GM23338 (cell line): ENCODE measurements around the gene KATNAL1. TPM values are rescaled to one million over a fixed set of nuclear protein-coding genes. Genes with fewer than 3 reads are reported as not detected.

Source experiments
- ATAC-seq: fragments of 200-7000 bp; cut with Tn5 transposase; 3 replicates; pipeline ENCODE4 v1.9.1; 2020
- DNase-seq: peaks from one replicate; pipeline ENCODE4 v3.0.0-alpha.2; 2015; ENCODE audit warnings: low spot score
- H2AFZ ChIP-seq: fragments of 200-600 bp; sonication (generic); 2 replicates; pipeline ENCODE4 v1.8.0; 2016; ENCODE audit warnings: antibody characterized with exemption, mild to moderate bottlenecking, moderate library complexity
- H3F3A ChIP-seq: fragments of 200-600 bp; sonication (generic); replicated peaks from 2 replicates; pipeline ENCODE4 v1.8.0; 2017; ENCODE audit warnings: antibody characterized with exemption, mixed run types, low read depth
- H3K27ac ChIP-seq: fragments of 200-600 bp; sonication (generic); 2 replicates; pipeline ENCODE4 v1.6.1; 2016; ENCODE audit warnings: low read depth
- H3K27me3 ChIP-seq: fragments of 200-600 bp; sonication (generic); 2 replicates; pipeline ENCODE4 v1.8.0; 2016; ENCODE audit warnings: mild to moderate bottlenecking, mixed run types, moderate library complexity; ENCODE audit not compliant: insufficient read depth
- H3K36me3 ChIP-seq: fragments of 200-600 bp; sonication (generic); 2 replicates; pipeline ENCODE4 v1.8.0; 2016; ENCODE audit warnings: mild to moderate bottlenecking; ENCODE audit not compliant: insufficient read depth
- H3K4me1 ChIP-seq: fragments of 200-600 bp; sonication (generic); 2 replicates; pipeline ENCODE4 v1.8.0; 2016; ENCODE audit warnings: mild to moderate bottlenecking, moderate library complexity; ENCODE audit not compliant: insufficient read depth
- H3K4me2 ChIP-seq: fragments of 200-600 bp; sonication (generic); 2 replicates; pipeline ENCODE4 v1.7.1; 2017; ENCODE audit warnings: mixed run types
- H3K4me3 ChIP-seq: fragments of 200-600 bp; sonication (generic); 2 replicates; pipeline ENCODE4 v1.6.1; 2016; ENCODE audit warnings: mixed run types
- H3K79me2 ChIP-seq: fragments of 200-600 bp; sonication (generic); replicated peaks from 2 replicates; pipeline ENCODE4 v1.8.0; 2017; ENCODE audit warnings: mild to moderate bottlenecking; ENCODE audit not compliant: insufficient read depth
- H3K9me2 ChIP-seq: fragments of 200-600 bp; sonication (generic); 2 replicates; pipeline ENCODE4 v1.8.0; 2017; ENCODE audit not compliant: insufficient read depth
- H4K20me1 ChIP-seq: fragments of 200-600 bp; sonication (generic); replicated peaks from 2 replicates; pipeline ENCODE4 v1.8.0; 2017; ENCODE audit warnings: mild to moderate bottlenecking; ENCODE audit not compliant: insufficient read depth
- H3K27ac Mint-ChIP-seq: 2 replicates; pipeline ENCODE4 v1.8.0; 2020; ENCODE audit warnings: inconsistent platforms, mild to moderate bottlenecking, moderate library complexity, mixed read lengths
- H3K27me3 Mint-ChIP-seq: 3 replicates; pipeline ENCODE4 v1.8.0; 2022; ENCODE audit warnings: low read depth, mild to moderate bottlenecking, moderate library complexity, mixed read lengths, inconsistent platforms; ENCODE audit not compliant: insufficient read depth, poor library complexity
- H3K36me3 Mint-ChIP-seq: 3 replicates; pipeline ENCODE4 v1.8.0; 2021; ENCODE audit warnings: low read depth, mild to moderate bottlenecking, inconsistent platforms, moderate library complexity, mixed read lengths
- H3K4me1 Mint-ChIP-seq: 3 replicates; pipeline ENCODE4 v1.8.0; 2020; ENCODE audit warnings: mild to moderate bottlenecking, inconsistent platforms, mixed read lengths
- H3K4me3 Mint-ChIP-seq: 3 replicates; pipeline ENCODE4 v1.8.0; 2021; ENCODE audit warnings: moderate library complexity, mild to moderate bottlenecking, inconsistent platforms, mixed read lengths
- H3K9me3 Mint-ChIP-seq: 3 replicates; pipeline ENCODE4 v1.8.0; 2020; ENCODE audit warnings: moderate library complexity, mild to moderate bottlenecking, inconsistent platforms, mixed read lengths
- CREB1 ChIP-seq: fragments of 250-450 bp; sonication (Bioruptor Pico); IDR thresholded peaks from 2 replicates; pipeline ENCODE4 v1.5.0; 2020; ENCODE audit warnings: low read depth, mild to moderate bottlenecking, moderate library complexity
- CTCF ChIP-seq, 2 experiments: fragments of 200-600 bp in 1 of 2; sonication (generic) in 1 of 2; conservative IDR thresholded peaks; 2 replicates each; pipeline versions ENCODE4 v1.5.1 to v1.6.1; 2016 to 2017; ENCODE audit warnings: antibody characterized with exemption in 2 of 2, low read depth in 2 of 2, mild to moderate bottlenecking in 2 of 2, moderate library complexity in 1 of 2
- ETS1 ChIP-seq: IDR thresholded peaks from 2 replicates; pipeline ENCODE4 v1.6.1; 2016; ENCODE audit warnings: antibody characterized with exemption
- EZH2 ChIP-seq: fragments of 200-600 bp; sonication (generic); IDR thresholded peaks from one replicate; pipeline ENCODE4 v1.8.0; 2017; ENCODE audit warnings: antibody characterized with exemption, mild to moderate bottlenecking, low read depth; ENCODE audit not compliant: unreplicated experiment
- EZH2phosphoT487 ChIP-seq: fragments of 200-600 bp; sonication (generic); IDR thresholded peaks from one replicate; pipeline ENCODE4 v1.8.1; 2018; ENCODE audit warnings: antibody characterized with exemption; ENCODE audit not compliant: unreplicated experiment
- JUNB ChIP-seq: IDR thresholded peaks from one replicate; pipeline ENCODE4 v1.6.1; 2016; ENCODE audit warnings: antibody characterized with exemption; ENCODE audit not compliant: unreplicated experiment
- NANOG ChIP-seq: IDR thresholded peaks from 2 replicates; pipeline ENCODE4 v1.6.1; 2016; ENCODE audit warnings: antibody characterized with exemption, borderline replicate concordance
- REST ChIP-seq: IDR thresholded peaks from one replicate; pipeline ENCODE4 v1.6.1; 2018; ENCODE audit warnings: antibody characterized with exemption; ENCODE audit not compliant: unreplicated experiment
- STAT1 ChIP-seq: IDR thresholded peaks from one replicate; pipeline ENCODE4 v1.6.1; 2016; ENCODE audit warnings: antibody characterized with exemption; ENCODE audit not compliant: unreplicated experiment
- polyA plus RNA-seq: library from polyadenylated mRNA; unstranded; fragments of >200 nt; fragmentation: Nextera tagmentation; extraction: Ambion mirVana; gene quantifications from 2 replicates; pipeline ENCODE4 v1.2.1, GENCODE V29; 2016
- total RNA-seq: library from RNA; depleted of rRNA; stranded (reverse); fragments of >200 nt; shearing (Covaris generic); gene quantifications from 2 replicates; pipeline ENCODE4 v1.2.3, GENCODE V29; 2014

KATNAL1 gene
- total and polyA plus RNA-seq, 2 experiments from 2014 or later: 6.1 to 11.5 TPM

GRCh38 chr13:30331331-30331771 lies 24.0 kb upstream of the KATNAL1 start (continued):
- no peak for TF ChIP-seq CTCF (conservative IDR thresholded peaks at IDR 0.05; ENCODE audit: low read depth in 2 of 2)
- no peak for TF ChIP-seq STAT1
- TF ChIP-seq JUNB: no peak

- Mint-ChIP-seq H3K4me1 (no peaks in the 10 kb centered on the region), H3K4me3 (no peak overlapping the region), H3K9me3 (no peaks in the 10 kb centered on the region), H3K36me3 (no peaks in the 10 kb centered on the region), H3K27me3 (no peaks in the 10 kb centered on the region), H3K27ac (no peak overlapping the region)
- H3F3A ChIP-seq: no peaks in the 10 kb centered on the region
- H3K27me3 ChIP-seq: no peaks in the 10 kb centered on the region
- no peak overlapping the region for H3K4me2 ChIP-seq
- H3K4me3 ChIP-seq: no peak overlapping the region
- H4K20me1 ChIP-seq: no peaks in the 10 kb centered on the region
- H3K4me1 ChIP-seq: no peaks in the 10 kb centered on the region; the same call in 1 of the 2 replicates
- H3K79me2 ChIP-seq: no peaks in the 10 kb centered on the region
- no peak overlapping the region for H2AFZ ChIP-seq
- H3K9me2 ChIP-seq: no peaks in the 10 kb centered on the region
- no peak overlapping the region for H3K27ac ChIP-seq
- DNase-seq (no peak), ATAC-seq (no peak)
- H3K36me3 ChIP-seq: no peaks in the 10 kb centered on the region
- no peak for TF ChIP-seq NANOG
- TF ChIP-seq EZH2: no peak
- no peak for TF ChIP-seq STAT1
- no peak for TF ChIP-seq CREB1
- no peak for TF ChIP-seq ETS1
- no peak for TF ChIP-seq CTCF (conservative IDR thresholded peaks at IDR 0.05; ENCODE audit: low read depth in 2 of 2)
- no peak for TF ChIP-seq REST
- TF ChIP-seq EZH2phosphoT487: no peak
Observed at GRCh38 chr13:30329009-30329585, 21.7 kb upstream of the KATNAL1 start.
